ENCODE data around the gene NAXD.

DNA sequence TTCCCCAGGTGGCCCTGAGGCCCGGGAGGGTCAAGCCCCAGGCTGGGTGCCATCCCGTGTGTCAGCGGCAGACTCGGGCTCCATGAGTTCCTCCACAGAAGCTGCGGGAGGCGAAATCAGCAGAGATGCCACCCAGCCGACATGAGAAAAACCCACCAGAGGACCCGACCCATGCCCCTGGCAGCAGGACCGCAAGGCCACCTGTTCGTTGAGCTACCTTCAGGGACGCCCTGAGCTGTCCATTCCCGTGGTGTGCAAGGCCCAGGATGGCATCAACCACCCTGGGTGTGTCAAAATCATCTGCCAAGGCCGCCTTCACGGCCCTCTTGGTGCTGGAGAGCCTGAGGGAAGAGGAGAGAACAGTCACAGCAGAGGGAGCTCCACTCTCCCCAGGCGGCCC is 30.4 kb downstream of the NAXD start:
- TF ChIP-seq, protein P1, sequence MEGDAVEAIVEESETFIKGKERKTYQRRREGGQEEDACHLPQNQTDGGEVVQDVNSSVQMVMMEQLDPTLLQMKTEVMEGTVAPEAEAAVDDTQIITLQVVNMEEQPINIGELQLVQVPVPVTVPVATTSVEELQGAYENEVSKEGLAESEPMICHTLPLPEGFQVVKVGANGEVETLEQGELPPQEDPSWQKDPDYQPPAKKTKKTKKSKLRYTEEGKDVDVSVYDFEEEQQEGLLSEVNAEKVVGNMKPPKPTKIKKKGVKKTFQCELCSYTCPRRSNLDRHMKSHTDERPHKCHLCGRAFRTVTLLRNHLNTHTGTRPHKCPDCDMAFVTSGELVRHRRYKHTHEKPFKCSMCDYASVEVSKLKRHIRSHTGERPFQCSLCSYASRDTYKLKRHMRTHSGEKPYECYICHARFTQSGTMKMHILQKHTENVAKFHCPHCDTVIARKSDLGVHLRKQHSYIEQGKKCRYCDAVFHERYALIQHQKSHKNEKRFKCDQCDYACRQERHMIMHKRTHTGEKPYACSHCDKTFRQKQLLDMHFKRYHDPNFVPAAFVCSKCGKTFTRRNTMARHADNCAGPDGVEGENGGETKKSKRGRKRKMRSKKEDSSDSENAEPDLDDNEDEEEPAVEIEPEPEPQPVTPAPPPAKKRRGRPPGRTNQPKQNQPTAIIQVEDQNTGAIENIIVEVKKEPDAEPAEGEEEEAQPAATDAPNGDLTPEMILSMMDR (IDR thresholded peaks at IDR 0.05) = no peak
- TF ChIP-seq POLR2A (IDR thresholded peaks at IDR 0.05) = no peak

Data from upper lobe of left lung (tissue), 4 donors.